ENCODE measurements around the gene SRR. TPM values are rescaled to one million over a fixed set of nuclear protein-coding genes. Genes with fewer than 3 reads are reported as not detected.
"Not testable (repeated sequence)": the region's sequence is repeated elsewhere in the genome, so short reads cannot be mapped to it uniquely, and the experiment has no call there.

The SRR gene
- polyA plus RNA-seq, 1 donor = 18.3 TPM

DNA sequence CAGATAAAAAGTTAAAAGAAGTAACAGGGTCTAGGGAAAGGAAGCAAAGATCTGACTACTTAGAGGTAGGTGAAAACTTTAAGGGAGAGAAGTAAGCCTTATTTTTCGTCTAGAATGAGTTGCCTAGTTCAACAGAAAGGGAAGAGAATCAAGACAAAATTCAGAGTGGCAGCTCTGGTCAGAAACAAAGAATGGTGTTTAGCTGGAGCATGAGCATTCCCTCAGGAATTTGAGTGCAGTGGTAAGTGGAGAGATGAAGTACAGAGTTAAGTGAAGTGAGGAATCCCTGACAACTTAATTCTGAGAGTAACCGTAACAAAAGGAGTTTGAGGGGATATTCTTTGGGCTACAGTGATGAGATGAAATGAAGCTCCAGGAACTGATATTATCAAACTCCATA, 11.7 kb upstream of the SRR start:
- no peak for DNase-seq

DNA sequence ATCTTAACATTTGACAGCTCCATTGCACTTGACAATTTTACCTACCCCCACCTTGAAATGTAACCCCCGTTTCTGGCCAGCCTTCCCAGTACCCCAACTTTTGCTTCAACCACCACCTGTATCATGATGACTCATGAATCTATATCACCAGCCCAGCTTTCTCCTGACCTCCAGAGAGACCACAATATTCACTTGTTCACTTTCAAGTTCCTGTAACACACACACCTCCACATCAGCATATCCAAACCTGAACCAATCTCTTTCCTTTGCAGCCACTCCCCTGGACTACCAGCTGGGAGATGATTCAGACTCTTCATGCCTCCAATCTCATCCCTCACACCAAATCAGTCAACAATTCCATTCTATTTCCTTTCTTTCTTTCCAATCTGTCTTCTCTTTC, 8.2 kb upstream of the SRR start:
- no peak for DNase-seq

DNA sequence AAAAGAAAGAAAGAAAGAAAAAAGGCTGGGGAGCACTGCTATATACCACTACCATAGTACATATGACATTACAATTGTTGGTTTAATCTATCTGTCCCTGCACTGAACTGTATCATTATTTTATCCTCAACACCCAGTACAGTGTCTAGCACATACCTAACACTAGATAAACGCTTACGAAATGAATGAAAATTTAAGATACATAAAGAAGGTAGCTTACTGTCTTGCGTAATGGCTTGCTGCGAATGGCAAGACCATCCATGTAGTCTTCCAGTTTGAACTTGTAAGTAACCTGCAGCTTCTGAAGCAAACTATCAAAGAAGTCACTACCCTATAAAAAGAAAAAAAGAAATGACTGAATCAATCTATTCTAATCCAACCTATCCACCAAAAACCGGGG, 6.7 kb upstream of the SRR start:
- DNase-seq = no peak

DNA sequence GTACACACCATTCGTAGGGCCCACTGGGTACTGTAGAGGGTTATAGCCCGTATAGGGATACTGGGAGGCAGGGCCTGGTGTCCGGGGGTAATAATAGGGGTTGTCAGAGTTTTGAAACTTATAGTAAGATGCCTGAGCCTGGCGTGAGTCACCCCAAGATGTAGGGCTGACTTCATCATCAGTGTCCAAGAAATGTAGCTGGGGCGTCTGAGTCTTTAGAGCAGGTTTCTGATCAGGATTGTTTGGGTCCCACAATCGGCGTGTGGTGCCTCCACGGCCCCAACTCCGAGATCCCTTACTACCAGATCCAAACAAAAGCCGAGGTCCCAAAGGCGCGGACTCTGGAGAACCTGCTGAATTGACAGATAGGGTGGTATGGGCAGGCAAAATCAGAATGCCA, 4.6 kb upstream of the SRR start:
- no peak for DNase-seq

DNA sequence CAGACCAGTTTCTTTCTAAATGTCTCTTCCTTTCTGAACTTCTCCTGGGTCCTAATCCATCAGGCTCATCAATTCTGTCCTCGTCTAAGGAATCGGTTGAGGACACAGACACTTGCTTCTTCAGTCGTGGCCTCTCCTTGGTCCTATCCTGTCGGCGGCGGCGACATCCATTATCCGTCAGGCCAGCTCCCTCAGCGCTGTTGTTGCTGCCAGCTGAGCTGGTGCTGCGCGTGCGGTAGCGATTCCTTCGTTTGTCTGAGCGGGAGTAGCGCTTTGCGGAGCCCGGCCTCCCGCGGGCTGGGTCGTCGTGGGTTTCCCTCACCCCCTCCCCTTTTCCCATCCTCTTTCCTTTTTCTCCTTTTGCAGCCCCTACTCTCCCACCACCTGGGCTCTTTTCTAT, 4.0 kb upstream of the SRR start:
- DNase-seq = no peak

DNA sequence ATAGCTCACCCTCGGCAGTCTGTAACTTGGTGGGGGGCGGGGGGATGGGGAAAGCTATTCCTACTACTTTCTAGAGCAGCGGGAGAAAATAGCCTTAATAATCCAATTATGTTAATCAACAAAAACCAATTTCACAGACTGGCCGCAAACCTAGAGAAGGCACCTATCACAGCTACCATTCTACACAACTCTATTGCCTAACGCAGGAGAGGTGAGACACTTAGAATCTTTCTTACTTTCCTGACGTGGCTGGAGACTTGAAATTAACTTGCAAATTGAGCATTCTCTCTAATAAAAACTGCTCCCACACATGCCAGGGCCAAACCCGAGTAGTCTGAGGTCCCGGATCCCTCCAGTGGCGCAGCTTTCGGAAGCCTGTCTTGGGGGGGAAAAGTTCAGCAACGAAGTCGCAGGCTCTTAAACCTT, 959 bp upstream of the SRR start:
- no peak for DNase-seq

DNA sequence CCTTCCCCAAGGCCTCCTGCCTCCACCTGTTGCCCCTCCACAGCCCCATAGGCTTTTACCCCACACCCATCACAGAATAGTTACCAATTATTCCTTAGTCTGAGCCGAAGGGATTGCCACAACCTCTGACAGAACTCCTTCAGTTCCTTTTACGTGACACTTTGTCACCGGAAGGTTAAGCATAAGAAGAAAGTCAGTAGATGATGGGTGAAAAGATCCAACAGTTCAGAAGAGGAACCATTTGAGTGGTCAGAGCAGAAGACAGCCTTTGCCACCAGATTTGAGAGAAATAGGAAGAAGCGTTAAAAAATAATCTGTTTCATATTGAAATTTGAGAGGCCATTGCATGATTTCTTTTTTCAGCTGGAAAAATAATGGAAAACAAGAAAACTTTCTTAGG, 1.2 kb downstream of the SRR start:
- no peak for DNase-seq

DNA sequence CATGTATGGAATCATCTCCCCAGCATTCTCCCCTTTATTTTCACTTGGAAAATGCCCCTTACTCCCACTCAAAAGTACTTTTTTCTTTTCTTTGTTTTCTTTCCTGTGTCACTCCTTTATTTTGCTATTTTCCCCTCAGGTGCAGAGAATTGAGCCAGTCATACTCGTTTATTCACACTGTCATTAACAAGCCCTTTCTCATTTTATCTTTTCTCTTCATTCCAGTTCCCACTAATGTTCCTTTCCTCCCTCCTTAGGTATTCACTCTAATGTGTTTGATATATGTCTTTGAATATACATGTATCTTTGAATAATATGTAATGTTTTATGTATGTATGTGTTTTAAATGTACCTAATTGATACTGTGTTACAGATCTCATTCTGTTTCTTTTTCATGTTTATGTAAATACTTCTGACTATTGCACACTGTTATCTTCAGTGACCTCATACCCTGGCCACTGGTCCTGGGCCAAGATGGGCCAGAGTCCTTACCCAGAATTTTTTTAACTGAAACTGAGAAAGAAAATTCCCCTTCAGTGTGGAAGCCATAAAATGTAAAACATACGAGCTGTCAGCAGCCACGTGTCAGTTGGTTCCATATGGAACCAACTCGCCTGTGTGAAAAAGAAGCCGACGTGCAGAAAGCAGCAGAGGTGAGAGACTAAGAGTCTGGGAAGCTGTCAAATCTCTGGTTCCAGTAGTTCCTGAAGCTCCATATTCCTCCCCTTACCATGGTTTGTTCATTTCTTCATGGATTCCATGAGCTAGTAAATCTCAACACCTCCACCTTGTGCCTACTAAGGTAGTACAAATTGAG, 5.8 kb downstream of the SRR start:
- DNase-seq = no peak

DNA sequence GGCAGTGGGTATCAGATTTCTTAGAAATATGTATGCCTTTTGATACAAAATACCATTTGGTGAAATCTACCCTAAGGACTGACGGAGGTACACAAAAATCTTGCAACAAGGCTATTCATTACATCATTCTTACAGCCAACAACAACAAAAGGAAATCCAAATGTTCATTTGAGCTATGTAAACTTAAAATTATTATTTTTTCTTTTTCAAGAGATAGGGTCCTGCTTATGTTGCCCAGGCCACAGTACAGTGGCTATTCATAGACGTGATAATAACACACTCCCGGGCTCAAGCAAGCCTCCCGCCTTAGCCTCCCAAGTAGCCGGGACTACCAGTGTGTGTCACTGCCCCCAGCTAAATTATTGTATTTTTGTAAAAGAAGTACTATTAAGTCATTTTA, 9.0 kb downstream of the SRR start:
- DNase-seq = no peak

DNA sequence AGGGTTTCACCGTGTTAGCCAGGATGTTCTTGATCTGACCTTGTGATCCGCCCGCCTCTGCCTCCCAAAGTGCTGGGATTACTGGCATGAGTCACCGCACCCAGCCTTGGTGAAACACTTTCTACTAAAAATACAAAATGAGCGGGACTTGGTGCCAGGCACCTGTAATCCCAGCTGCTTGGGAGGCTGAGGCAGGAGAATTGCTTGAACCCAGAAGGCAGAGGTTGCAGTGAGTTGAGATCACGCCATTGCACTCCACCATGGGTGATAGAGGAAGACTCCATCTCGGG, 13.1 kb downstream of the SRR start:
- not testable (repeated sequence) for DNase-seq

DNA sequence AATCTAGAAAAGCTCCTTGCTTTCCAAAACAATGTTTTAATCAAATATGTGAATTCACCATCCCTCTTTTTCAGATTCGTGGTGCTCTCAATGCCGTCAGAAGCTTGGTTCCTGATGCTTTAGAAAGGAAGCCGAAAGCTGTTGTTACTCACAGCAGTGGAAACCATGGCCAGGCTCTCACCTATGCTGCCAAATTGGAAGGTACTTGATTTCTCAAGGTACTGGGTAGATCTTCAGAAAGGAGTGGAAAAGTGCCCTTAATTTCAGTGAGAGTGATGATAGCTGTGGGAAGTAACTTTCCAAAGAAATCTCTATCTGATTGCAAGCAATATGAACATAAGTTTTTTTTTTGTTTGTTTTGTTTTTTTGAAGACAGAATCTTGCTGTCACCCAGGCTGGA, 14.0 kb downstream of the SRR start:
- no peak for DNase-seq

DNA sequence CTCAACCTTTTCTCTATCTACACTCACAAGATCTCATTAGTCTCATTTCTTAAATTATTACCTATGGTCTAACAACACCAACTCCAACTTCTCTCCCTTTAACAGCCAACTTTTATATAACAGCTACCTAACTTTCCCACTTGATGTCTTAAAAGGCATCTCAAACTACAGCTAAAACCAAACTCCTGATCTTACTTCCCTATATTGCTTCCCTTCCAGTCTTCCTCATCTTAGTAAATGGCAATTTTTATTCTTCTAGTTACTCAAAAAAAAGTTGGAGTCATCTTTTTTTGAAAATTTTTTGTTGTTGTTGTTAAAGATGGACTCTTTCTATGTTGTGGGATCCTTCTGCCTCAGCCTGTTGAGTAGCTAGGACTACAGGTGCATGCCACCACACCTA, 15.3 kb downstream of the SRR start:
- DNase-seq = no peak

DNA sequence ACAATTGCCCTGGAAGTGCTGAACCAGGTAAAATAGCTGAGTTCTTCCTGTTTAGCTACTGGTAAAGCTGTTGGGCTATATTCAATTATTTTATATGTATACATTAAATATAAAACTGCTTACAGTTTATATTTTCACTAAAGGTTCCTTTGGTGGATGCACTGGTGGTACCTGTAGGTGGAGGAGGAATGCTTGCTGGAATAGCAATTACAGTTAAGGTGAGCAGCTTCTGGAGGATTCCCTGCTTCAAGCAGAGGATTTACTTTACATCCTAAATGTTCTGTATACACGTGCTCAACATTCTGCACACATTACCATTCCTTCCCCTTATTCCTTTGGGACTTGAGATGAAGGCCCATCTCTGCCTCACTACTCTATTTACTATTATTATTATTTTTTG, 17.6 kb downstream of the SRR start:
- DNase-seq = no peak

DNA sequence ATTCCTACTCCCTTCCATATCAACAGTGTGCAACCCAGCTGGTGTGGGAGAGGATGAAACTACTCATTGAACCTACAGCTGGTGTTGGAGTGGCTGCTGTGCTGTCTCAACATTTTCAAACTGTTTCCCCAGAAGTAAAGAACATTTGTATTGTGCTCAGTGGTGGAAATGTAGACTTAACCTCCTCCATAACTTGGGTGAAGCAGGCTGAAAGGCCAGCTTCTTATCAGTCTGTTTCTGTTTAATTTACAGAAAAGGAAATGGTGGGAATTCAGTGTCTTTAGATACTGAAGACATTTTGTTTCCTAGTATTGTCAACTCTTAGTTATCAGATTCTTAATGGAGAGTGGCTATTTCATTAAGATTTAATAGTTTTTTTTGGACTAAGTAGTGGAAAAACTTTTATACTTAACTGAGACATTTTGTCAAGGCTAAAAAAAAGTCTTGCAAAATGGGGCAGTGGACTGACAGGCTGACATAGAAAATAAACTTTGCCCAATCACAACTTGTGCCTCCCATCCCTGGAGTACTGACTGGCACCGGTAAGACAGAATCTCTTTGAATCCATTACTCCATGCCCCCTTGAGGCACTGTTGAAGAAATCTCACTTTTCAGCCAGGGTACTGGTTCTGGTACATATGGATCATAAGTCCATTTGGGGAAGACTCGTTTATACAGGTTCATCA, 20.0 kb downstream of the SRR start:
- no peak for DNase-seq

DNA sequence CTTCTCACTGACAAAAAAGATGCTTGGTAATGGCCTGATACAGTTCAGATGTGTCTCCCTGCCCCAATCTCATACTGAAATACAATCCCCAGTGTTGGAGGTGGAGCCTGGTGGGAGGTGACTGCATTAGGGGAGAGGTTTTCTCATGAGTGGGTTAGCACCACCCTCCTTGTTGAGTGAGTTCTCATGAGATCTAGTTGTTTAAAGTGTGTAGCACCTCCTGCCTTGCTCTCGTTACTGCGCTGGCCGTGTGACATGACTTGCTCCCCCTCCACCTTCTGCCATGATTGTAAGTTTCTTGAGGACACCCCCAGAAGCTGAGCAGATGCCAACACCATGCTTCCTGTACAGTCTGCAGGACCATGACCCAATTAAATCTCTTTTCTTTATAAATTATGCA, 27.6 kb downstream of the SRR start:
- no peak for DNase-seq

DNA sequence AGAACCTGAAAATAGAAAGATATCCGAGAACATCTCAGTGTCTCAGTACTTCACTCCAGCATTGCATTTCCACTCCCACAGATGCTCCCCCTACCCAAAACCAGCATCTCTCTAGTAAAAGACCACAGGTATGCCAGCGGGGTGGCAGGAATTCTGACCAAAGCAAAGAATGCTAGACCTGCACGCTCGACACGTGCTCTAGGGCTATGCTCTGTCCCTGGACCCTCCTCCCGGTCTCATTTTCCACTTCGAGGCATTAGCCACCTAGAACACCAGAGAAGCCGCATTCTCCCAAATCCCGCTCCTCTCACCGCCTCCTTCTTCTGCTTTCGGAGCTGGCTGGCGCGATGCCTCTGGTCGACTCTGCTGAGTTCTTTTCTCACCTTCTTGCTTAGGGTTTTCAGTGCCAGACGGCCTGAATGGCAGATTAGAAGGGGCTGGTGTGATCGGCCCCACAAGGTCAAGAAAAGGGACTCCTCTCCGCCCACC, 32.0 kb downstream of the SRR start:
- DNase-seq = no peak

DNA sequence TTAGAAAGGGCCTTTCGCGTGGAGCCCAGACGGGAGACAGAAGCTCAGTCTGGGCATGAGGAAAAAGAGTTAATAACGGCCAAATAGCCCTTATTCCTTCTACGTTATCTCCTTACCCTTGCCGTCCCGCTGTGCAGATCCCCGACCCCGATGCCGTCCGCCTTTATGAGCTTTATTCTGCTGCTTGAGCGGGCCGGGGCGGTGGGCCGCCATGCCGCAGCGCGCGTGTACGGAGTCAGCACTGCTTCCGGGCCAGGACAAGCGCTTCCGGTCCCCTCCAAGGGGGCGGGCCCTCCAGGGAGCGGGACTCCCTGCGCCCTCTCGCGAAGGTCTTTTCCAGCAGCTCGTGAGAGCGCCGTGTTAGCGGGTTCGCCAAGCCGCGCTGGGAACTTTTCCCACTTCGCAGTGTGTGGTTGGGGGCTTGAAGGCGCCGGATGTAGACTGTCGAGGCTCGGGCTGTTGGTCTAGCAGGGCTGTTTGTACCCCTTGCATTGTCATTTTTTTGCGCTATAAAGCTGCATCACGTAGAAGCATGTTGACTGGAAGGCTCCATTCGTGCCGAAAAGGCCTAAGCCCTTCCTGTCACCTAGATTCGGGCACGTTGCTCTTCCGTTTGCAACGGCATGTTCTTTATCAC, 32.6 kb downstream of the SRR start, which contains the start of gene TSR1:
TSS of gene TSR1 (minus strand) at position 243 of the 637 bp plus-strand sequence. CDS start at position 213, 30 bp downstream.
- peak; percentile 94 for DNase-seq

DNA sequence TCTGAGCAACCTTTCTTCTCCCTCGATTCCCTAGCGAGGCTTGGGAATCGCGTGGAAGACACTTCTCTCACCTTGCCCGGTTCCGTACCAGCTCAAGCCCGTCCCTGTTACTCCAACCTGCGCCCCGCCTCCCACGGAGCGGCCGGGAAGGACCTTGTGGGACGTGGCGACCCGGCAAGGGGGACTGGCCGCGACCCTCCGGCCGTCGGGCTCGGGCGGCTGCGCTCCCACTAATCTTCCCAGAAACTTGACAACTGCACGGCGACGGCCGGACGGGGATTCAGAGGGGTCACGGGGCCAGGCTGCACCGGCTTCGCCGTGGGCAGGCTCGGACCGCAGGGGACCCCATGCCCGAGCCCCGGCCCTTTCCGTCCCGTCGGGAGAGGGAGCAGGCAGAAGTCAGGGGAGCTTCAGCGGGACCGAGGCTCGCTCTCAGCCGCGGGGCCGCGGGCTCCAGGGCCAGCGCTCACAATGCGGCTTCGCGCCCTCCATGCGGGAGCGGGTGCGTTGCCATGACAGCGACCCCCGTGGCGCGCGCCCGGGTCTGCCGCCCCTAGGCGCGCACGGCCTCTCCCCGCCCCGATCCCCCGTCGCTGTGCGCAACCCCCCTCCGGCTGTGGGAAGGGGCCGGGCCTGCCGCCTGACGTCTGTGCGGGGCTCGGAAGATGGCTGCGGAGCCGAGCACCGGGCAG, 33.2 kb downstream of the SRR start, which contains the start of gene SGSM2:
TSS of gene SGSM2 (plus strand) at position 650 of the 692 bp plus-strand sequence. CDS start 188 bp downstream, outside the sequence.
- peak; percentile 67 for DNase-seq

DNA sequence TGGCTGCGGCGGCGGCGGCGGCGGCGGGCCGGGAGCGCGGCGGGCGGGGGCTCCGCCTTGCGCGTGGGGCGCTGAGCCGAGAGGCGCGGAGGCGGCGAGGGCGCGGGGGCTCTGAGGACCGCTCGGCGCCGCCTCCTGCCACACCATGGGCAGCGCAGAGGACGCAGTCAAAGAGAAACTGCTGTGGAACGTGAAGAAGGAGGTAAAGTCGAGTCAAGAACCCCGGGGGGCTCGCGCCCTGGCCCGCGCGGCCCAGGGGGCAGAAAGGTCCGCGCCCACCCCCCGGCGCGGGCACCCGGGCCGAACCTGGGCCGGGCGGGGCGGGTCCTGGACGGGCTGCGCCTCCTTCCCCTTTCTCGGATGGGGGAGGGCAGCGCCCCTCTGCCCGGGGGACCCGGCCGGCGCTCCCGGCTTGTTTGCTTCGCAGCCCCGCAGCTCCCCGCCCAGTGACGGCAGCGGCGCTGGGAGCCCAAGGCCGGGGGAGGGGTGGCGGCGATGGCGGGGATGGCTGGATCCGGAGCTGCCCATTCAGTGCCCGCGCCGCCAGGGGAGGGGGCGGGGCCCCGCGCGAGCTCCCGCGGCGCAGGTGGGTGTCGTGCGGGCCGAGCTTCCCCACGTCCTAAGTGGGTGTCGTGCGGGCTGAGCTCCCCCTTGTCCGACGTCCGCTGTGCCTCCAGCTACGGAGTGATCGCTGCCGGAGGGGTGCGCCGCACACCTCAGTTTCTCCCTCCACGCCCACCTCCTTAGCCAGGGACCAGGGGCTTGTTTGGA, 34.0 kb downstream of the SRR start:
- DNase-seq = no peak

DNA sequence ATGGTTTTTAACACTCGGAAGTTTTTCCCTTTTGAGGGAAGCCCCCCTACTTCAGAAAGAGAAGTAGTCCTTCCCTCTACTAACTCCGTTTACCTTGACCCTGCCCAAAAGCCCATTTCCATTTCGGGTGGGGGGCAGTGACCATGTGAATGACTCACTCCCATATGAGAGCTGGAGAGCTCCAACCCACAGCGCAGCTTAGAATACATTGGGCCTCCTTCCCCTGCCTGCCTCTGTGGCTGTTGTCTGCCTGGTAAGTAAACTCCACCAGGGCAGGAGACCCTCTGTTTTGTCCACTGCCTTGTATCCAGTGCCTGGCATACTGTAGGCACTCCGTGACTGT, 34.5 kb downstream of the SRR start:
- DNase-seq = no peak

DNA sequence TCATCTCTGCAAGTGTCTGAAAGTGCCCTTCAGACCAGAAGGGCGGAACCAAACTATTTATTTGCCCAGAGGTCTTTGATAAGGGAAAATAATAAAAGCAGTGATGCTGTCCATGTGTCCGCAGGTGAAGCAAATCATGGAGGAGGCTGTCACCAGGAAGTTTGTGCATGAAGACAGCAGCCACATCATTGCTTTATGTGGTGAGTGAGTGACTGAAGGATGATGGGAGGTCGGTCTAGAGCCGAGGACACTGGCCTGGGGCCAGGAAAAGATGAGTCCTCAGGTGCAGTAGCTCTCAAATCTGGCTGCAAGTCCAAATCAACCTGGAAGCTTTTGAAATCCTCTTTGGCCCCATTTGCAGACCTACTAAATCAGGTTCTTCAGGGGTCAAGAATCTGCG, 39.7 kb downstream of the SRR start:
- no peak for DNase-seq

DNA sequence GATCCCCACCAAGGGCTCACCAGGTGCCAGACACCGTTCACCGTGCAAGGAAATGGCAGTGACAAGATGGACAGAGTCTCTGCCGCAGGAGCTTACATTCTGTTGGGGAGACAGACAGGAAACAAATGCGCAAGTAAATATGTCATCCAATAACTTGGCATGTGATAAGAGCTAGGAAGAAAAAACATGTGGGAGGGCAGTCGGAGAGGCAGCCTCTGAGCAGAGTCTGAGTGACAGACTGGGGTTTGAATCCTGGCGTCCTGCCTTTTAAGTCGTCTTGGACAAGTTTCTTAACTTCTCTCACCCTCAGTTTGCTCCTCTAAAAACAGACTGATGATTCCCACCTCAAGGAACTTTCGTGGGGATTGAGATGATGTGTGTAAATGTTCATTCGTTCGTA, 40.8 kb downstream of the SRR start:
- DNase-seq = no peak

Data from hindlimb muscle (tissue), 1 donor.